Prostate gland (tissue), 2 donors: Measurements from ENCODE around the gene TMEM178B. TPM values are rescaled to one million over a fixed set of nuclear protein-coding genes. Genes with fewer than 3 reads are reported as not detected.
"Not testable (repeated sequence)": the region's sequence is repeated elsewhere in the genome, so short reads cannot be mapped to it uniquely, and the experiment has no call there.

Experiments
- DNase-seq: peaks from one replicate; pipeline ENCODE4 v3.0.0-alpha.2; 2019; ENCODE audit warnings: low spot score
- H3K27ac ChIP-seq, 2 donors: fragments of 200-600 bp; sonication (generic); 2 replicates each; pipeline ENCODE4 v1.5.1; 2017 to 2019
- H3K27me3 ChIP-seq: fragments of 200-600 bp; sonication (generic); replicated peaks from 2 replicates; pipeline ENCODE4 v1.5.1; 2019; ENCODE audit not compliant: insufficient read depth
- H3K36me3 ChIP-seq, 2 donors: fragments of 200-600 bp; sonication (generic); 1 replicate in 1 of 2; 2 replicates in 1 of 2; pipeline versions ENCODE4 v1.5.1 to v1.8.1; 2017 to 2019
- H3K4me1 ChIP-seq: fragments of 200-600 bp; sonication (generic); replicated peaks from 2 replicates; pipeline ENCODE4 v1.5.1; 2019
- H3K4me3 ChIP-seq, 2 donors: fragments of 200-600 bp; sonication (generic); 2 replicates each; pipeline ENCODE4 v1.5.1; 2017 to 2019
- H3K9me3 ChIP-seq: fragments of 200-600 bp; sonication (generic); 2 replicates; pipeline ENCODE4 v1.5.1; 2017
- CTCF ChIP-seq, 4 experiments: fragments of 200-600 bp in 2 of 4; fragments of 450-650 bp in 2 of 4; sonication (generic) in 2 of 4; IDR thresholded peaks; 1 replicate in 3 of 4; 2 replicates in 1 of 4; pipeline ENCODE4 v1.5.1; 2016 to 2019; ENCODE audit warnings: antibody characterized with exemption in 4 of 4, mild to moderate bottlenecking in 2 of 4, moderate library complexity in 2 of 4
- POLR2A ChIP-seq: fragments of 450-650 bp; IDR thresholded peaks from one replicate; pipeline ENCODE4 v1.6.1; 2016; ENCODE audit warnings: antibody characterized with exemption, mild to moderate bottlenecking
- POLR2AphosphoS5 ChIP-seq: sonication (generic); formaldehyde crosslinking; IDR thresholded peaks from one replicate; pipeline ENCODE4 v1.6.1; 2017; ENCODE audit warnings: antibody characterized with exemption
- WGBS: methylation state at CpG from one replicate; pipeline ENCODE4 v1.1.5; 2018; 5-methylcytosine and 5-hydroxymethylcytosine counted together
- intact Hi-C: fragments of 100-400 bp; cut with DNase I; formaldehyde crosslinking; loops from one replicate; pipeline ENCODE4 v1.14.2; 2022
- total RNA-seq, 2 donors: library from RNA; depleted of rRNA; stranded (reverse); fragments of >200 nt; gene quantifications; one replicate each; pipeline ENCODE4 v1.1.0, GENCODE V29; 2016

TMEM178B gene
- total RNA-seq, 2 donors from 2014 or later = 3.4 to 5.2 TPM

GRCh38 chr7:141045842-141046620 lies 27.8 kb upstream of the TMEM178B start:
- Histone ChIP-seq H3K4me3 (no peak overlapping the region), H3K27ac (no peak overlapping the region), H3K27me3 (no peaks in the 10 kb centered on the region), H3K36me3 (no peaks in the 10 kb centered on the region), H3K4me1 (no peaks in the 10 kb centered on the region), H3K9me3 (no peaks in the 10 kb centered on the region)
- 82% methylated on average over 7 of the region's 7 CpGs for WGBS
- DNase-seq = no peak
- TF ChIP-seq CTCF (IDR thresholded peaks at IDR 0.05) (no peak), POLR2AphosphoS5 (no peak), POLR2A (no peak)
- intact Hi-C loops = no loop called here

GRCh38 chr7:141053626-141054025 lies 20.2 kb upstream of the TMEM178B start:
- Histone ChIP-seq H3K27ac (no peak overlapping the region), H3K9me3 (no peaks in the 10 kb centered on the region), H3K4me1 (no peaks in the 10 kb centered on the region), H3K36me3 (no peaks in the 10 kb centered on the region), H3K4me3 (no peak overlapping the region), H3K27me3 (no peaks in the 10 kb centered on the region)
- 33% methylated on average over 9 of the region's 9 CpGs for WGBS
- DNase-seq = no peak
- TF ChIP-seq CTCF (IDR thresholded peaks at IDR 0.05) (no peak), POLR2AphosphoS5 (no peak), POLR2A (no peak)
- intact Hi-C loops = no loop called here

GRCh38 chr7:141055146-141055545 lies 18.7 kb upstream of the TMEM178B start:
- intact Hi-C loops = no loop called here
- H3K4me3 ChIP-seq = no peak overlapping the region
- no peaks in the 10 kb centered on the region for H3K27me3 ChIP-seq
- H3K4me1 ChIP-seq = no peaks in the 10 kb centered on the region
- TF ChIP-seq POLR2AphosphoS5 (no peak), CTCF (IDR thresholded peaks at IDR 0.05) (no peak), POLR2A (no peak)
- H3K9me3 ChIP-seq = no peaks in the 10 kb centered on the region
- WGBS = 94% methylated on average over 4 of the region's 4 CpGs
- no peaks in the 10 kb centered on the region for H3K36me3 ChIP-seq
- no peak overlapping the region for H3K27ac ChIP-seq
- no peak for DNase-seq

- Histone ChIP-seq H3K9me3 (no peaks in the 10 kb centered on the region), H3K4me1 (no peaks in the 10 kb centered on the region), H3K36me3 (no peaks in the 10 kb centered on the region), H3K4me3 (no peak overlapping the region), H3K27me3 (no peaks in the 10 kb centered on the region), H3K27ac (no peak overlapping the region)
- TF ChIP-seq POLR2A = no peak
- TF ChIP-seq POLR2AphosphoS5 = no peak
- TF ChIP-seq CTCF (IDR thresholded peaks at IDR 0.05) = no peak
- DNase-seq = no peak
- intact Hi-C loops = no loop called here
- 91% methylated on average over 3 of the region's 3 CpGs for WGBS
Measured at GRCh38 chr7:141057788-141058187, 16.1 kb upstream of the TMEM178B start.

GRCh38 chr7:141067856-141068255 lies 6.0 kb upstream of the TMEM178B start:
- DNase-seq, H3K27ac ChIP-seq, intact Hi-C loops, H3K36me3 ChIP-seq, H3K27me3 ChIP-seq, H3K9me3 ChIP-seq, H3K4me3 ChIP-seq, H3K4me1 ChIP-seq: not testable (repeated sequence)
- WGBS = 87% methylated on average over 8 of the region's 16 CpGs
